ENCODE measurements around the gene CDK5R2. TPM values are rescaled to one million over a fixed set of nuclear protein-coding genes. Genes with fewer than 3 reads are reported as not detected.

Gene CDK5R2
- total RNA-seq, 6 experiments from 2014 or later, result not detected

- TF ChIP-seq POLR2A (IDR thresholded peaks at IDR 0.05), result no peak
- no peak for TF ChIP-seq CTCF (IDR thresholded peaks at IDR 0.05)
- intact Hi-C loops (cut with DNase I), result no loop called here
- ATAC-seq, result no peak
- Histone ChIP-seq H3K4me1 (peaks cover 0 to 22% (median 9%) of the 10 kb centered on the region in 4 donors), H3K27me3 (peaks cover 4 to 37% of the 10 kb centered on the region in 2 donors), H3K36me3 (no peaks in the 10 kb centered on the region), H3K4me3 (no peak overlapping the region), H3K9me3 (no peaks in the 10 kb centered on the region), H3K27ac (no peak overlapping the region)
- 24% methylated on average over 3 of the region's 4 CpGs for WGBS (ENCODE audit: insufficient coverage, low coverage, low lambda C conversion rate, missing lambda C conversion rate)
- DNase-seq, result peak in 1 of 3 donors; percentile 54
These were observed 37.5 kb downstream of the CDK5R2 start for GRCh38 chr2:218996937-218997336.

GRCh38 chr2:218997731-218998130, 38.3 kb downstream of the CDK5R2 start:
- TF ChIP-seq CTCF (IDR thresholded peaks at IDR 0.05) (no peak), POLR2A (IDR thresholded peaks at IDR 0.05) (no peak)
- no peaks in the 10 kb centered on the region for H3K36me3 ChIP-seq
- peaks cover 0 to 26% (median 11%) of the 10 kb centered on the region in 4 donors for H3K4me1 ChIP-seq
- DNase-seq, result no peak
- no peak for ATAC-seq
- H3K9me3 ChIP-seq, result no peaks in the 10 kb centered on the region
- H3K27ac ChIP-seq, result no peak overlapping the region
- H3K27me3 ChIP-seq, result peaks cover 4 to 29% of the 10 kb centered on the region in 2 donors
- WGBS (ENCODE audit: insufficient coverage, low coverage, low lambda C conversion rate, missing lambda C conversion rate), result 66% methylated on average over 2 of the region's 2 CpGs
- no peak overlapping the region for H3K4me3 ChIP-seq
- intact Hi-C loops (cut with DNase I), result no loop called here

- intact Hi-C loops (cut with DNase I), result no loop called here
- H3K4me1 ChIP-seq, result peaks cover 0 to 27% (median 10%) of the 10 kb centered on the region in 4 donors
These were observed 39.0 kb downstream of the CDK5R2 start for GRCh38 chr2:218998414-218999002.

GRCh38 chr2:218999021-218999880, 39.8 kb downstream of the CDK5R2 start:
- DNase-seq, result no peak
- intact Hi-C loops (cut with DNase I), result no loop called here
- peaks cover 4 to 14% of the 10 kb centered on the region in 2 donors for H3K27me3 ChIP-seq
- no peak overlapping the region for H3K4me3 ChIP-seq
- TF ChIP-seq CTCF (IDR thresholded peaks at IDR 0.05), result no peak
- TF ChIP-seq POLR2A (IDR thresholded peaks at IDR 0.05), result no peak
- no peaks in the 10 kb centered on the region for H3K36me3 ChIP-seq
- no peak overlapping the region for H3K27ac ChIP-seq
- WGBS (ENCODE audit: insufficient coverage, low coverage, low lambda C conversion rate, missing lambda C conversion rate), result 52% methylated on average over 5 of the region's 10 CpGs
- H3K4me1 ChIP-seq, result peaks cover 0 to 21% (median 8%) of the 10 kb centered on the region in 4 donors
- H3K9me3 ChIP-seq, result no peaks in the 10 kb centered on the region
- no peak for ATAC-seq

More at GRCh38 chr2:218998414-218999002, 39.0 kb downstream of the CDK5R2 start:
- Histone ChIP-seq H3K9me3 (no peaks in the 10 kb centered on the region), H3K4me3 (no peak overlapping the region), H3K27me3 (peaks cover 4 to 21% of the 10 kb centered on the region in 2 donors), H3K36me3 (no peaks in the 10 kb centered on the region), H3K27ac (no peak overlapping the region)
- ATAC-seq (no peak), DNase-seq (no peak)
- WGBS (ENCODE audit: insufficient coverage, low coverage, low lambda C conversion rate, missing lambda C conversion rate), result 20% methylated on average over 3 of the region's 12 CpGs
- TF ChIP-seq CTCF (IDR thresholded peaks at IDR 0.05) (no peak), POLR2A (IDR thresholded peaks at IDR 0.05) (no peak)
